ENCODE data around the gene CDH13.

The CDH13 gene

DNA sequence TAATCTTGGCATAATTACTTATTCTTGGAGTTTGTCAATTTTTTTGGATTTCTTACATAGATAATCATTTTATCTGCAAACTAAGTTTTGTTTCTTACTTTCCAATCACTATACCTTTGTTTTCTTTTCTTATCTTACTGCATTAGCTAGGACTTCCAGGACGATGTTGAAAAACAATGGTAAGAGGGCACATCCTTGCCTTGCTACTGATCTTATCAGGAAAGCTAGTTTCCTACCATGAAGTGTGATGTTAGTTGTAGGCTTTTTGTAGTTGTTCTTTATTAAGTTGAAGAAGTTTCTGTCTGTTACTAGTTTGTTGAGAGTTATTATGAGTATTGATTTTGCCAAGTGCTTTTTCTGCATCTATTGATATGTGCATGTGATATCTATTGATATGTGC, 31.0 kb downstream of the CDH13 start:
- Histone ChIP-seq H3K27me3 (ENCODE audit: control insufficient read depth, insufficient read depth, low read length) (no peaks in the 10 kb centered on the region), H3K9me3 (ENCODE audit: control insufficient read depth, low read length) (no peaks in the 10 kb centered on the region), H3K4me3 (ENCODE audit: low read length) (no peak overlapping the region), H3K36me3 (ENCODE audit: control insufficient read depth, insufficient read depth, low read length) (no peaks in the 10 kb centered on the region), H3K4me1 (ENCODE audit: control insufficient read depth, insufficient read depth, low read length) (peaks cover 10% of the 10 kb centered on the region), H3K9ac (ENCODE audit: low read length) (no peak overlapping the region)

GRCh38 chr16:82658796-82659195, 32.0 kb downstream of the CDH13 start:
- Histone ChIP-seq H3K36me3 (ENCODE audit: control insufficient read depth, insufficient read depth, low read length) (no peaks in the 10 kb centered on the region), H3K27me3 (ENCODE audit: control insufficient read depth, insufficient read depth, low read length) (no peaks in the 10 kb centered on the region), H3K4me3 (ENCODE audit: low read length) (no peak overlapping the region), H3K9me3 (ENCODE audit: control insufficient read depth, low read length) (no peaks in the 10 kb centered on the region), H3K9ac (ENCODE audit: low read length) (no peak overlapping the region), H3K4me1 (ENCODE audit: control insufficient read depth, insufficient read depth, low read length) (peaks cover 3% of the 10 kb centered on the region)

- no peaks in the 10 kb centered on the region for H3K27me3 ChIP-seq (ENCODE audit: control insufficient read depth, insufficient read depth, low read length)
- no peak overlapping the region for H3K9ac ChIP-seq (ENCODE audit: low read length)
- H3K36me3 ChIP-seq (ENCODE audit: control insufficient read depth, insufficient read depth, low read length), result no peaks in the 10 kb centered on the region
- H3K4me1 ChIP-seq (ENCODE audit: control insufficient read depth, insufficient read depth, low read length), result no peaks in the 10 kb centered on the region
- H3K9me3 ChIP-seq (ENCODE audit: control insufficient read depth, low read length), result no peaks in the 10 kb centered on the region
- H3K4me3 ChIP-seq (ENCODE audit: low read length), result no peak overlapping the region
Observed at GRCh38 chr16:82660075-82660645, 33.4 kb downstream of the CDH13 start.

- no peak overlapping the region for H3K4me3 ChIP-seq (ENCODE audit: low read length)
- no peaks in the 10 kb centered on the region for H3K4me1 ChIP-seq (ENCODE audit: control insufficient read depth, insufficient read depth, low read length)
- no peaks in the 10 kb centered on the region for H3K9me3 ChIP-seq (ENCODE audit: control insufficient read depth, low read length)
- H3K9ac ChIP-seq (ENCODE audit: low read length), result no peak overlapping the region
- H3K36me3 ChIP-seq (ENCODE audit: control insufficient read depth, insufficient read depth, low read length), result no peaks in the 10 kb centered on the region
- no peaks in the 10 kb centered on the region for H3K27me3 ChIP-seq (ENCODE audit: control insufficient read depth, insufficient read depth, low read length)
Observed at GRCh38 chr16:82660966-82661365, 34.2 kb downstream of the CDH13 start.

GRCh38 chr16:82664181-82664580, 37.4 kb downstream of the CDH13 start:
- Histone ChIP-seq H3K9ac (ENCODE audit: low read length) (no peak overlapping the region), H3K4me1 (ENCODE audit: control insufficient read depth, insufficient read depth, low read length) (no peaks in the 10 kb centered on the region), H3K4me3 (ENCODE audit: low read length) (no peak overlapping the region), H3K9me3 (ENCODE audit: control insufficient read depth, low read length) (no peaks in the 10 kb centered on the region), H3K27me3 (ENCODE audit: control insufficient read depth, insufficient read depth, low read length) (no peaks in the 10 kb centered on the region), H3K36me3 (ENCODE audit: control insufficient read depth, insufficient read depth, low read length) (no peaks in the 10 kb centered on the region)

DNA sequence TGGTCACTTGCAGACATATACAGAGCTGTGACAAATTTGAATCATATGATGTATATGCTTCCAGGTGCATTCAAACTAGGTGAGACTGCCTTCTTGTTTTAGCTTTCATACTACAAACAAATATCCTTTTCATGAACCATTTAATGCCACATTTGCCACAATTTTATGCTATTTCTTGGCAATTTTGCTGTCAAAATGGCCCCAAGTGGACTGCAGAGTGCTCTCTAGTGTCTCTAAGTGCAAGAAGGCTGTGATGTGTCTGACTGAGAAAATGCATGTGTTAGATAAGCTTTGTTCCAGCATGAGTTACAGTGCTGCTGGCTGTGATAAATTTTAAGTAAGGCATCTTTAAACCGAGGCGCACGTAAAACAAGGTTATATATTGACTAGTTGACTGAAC, 38.3 kb downstream of the CDH13 start:
- H3K27me3 ChIP-seq (ENCODE audit: control insufficient read depth, insufficient read depth, low read length), result no peaks in the 10 kb centered on the region
- H3K9me3 ChIP-seq (ENCODE audit: control insufficient read depth, low read length), result no peaks in the 10 kb centered on the region
- H3K36me3 ChIP-seq (ENCODE audit: control insufficient read depth, insufficient read depth, low read length), result no peaks in the 10 kb centered on the region
- H3K4me1 ChIP-seq (ENCODE audit: control insufficient read depth, insufficient read depth, low read length), result no peaks in the 10 kb centered on the region
- H3K9ac ChIP-seq (ENCODE audit: low read length), result no peak overlapping the region
- H3K4me3 ChIP-seq (ENCODE audit: low read length), result no peak overlapping the region

DNA sequence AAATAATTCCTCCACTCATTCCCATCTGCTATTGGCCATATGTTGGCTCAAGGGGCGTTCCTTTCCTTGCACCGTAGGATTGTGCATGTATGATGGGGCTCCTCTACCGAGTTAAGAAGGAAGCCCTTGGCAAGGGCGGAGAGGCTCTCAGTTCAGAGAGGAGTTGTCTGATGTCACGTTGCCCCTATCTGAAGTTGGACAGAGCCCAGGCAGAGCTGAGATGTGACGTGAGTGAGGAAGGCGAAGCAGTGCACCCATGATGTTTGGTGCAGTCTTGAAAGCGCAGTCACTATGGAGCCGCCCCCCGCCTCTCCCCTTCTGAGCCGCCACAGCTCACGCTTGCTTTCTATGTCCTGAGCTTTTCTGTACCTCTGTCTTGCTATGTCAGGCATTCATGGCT, 40.7 kb downstream of the CDH13 start:
- no peak overlapping the region for H3K9ac ChIP-seq (ENCODE audit: low read length)
- H3K9me3 ChIP-seq (ENCODE audit: control insufficient read depth, low read length), result no peaks in the 10 kb centered on the region
- H3K27me3 ChIP-seq (ENCODE audit: control insufficient read depth, insufficient read depth, low read length), result no peaks in the 10 kb centered on the region
- H3K36me3 ChIP-seq (ENCODE audit: control insufficient read depth, insufficient read depth, low read length), result no peaks in the 10 kb centered on the region
- H3K4me3 ChIP-seq (ENCODE audit: low read length), result no peak overlapping the region
- H3K4me1 ChIP-seq (ENCODE audit: control insufficient read depth, insufficient read depth, low read length), result no peaks in the 10 kb centered on the region

- no peaks in the 10 kb centered on the region for H3K9me3 ChIP-seq (ENCODE audit: control insufficient read depth, low read length)
- no peaks in the 10 kb centered on the region for H3K4me1 ChIP-seq (ENCODE audit: control insufficient read depth, insufficient read depth, low read length)
- no peak overlapping the region for H3K9ac ChIP-seq (ENCODE audit: low read length)
- H3K36me3 ChIP-seq (ENCODE audit: control insufficient read depth, insufficient read depth, low read length), result no peaks in the 10 kb centered on the region
- H3K27me3 ChIP-seq (ENCODE audit: control insufficient read depth, insufficient read depth, low read length), result no peaks in the 10 kb centered on the region
- no peak overlapping the region for H3K4me3 ChIP-seq (ENCODE audit: low read length)
Observed at GRCh38 chr16:82668094-82668493, 41.3 kb downstream of the CDH13 start.

GRCh38 chr16:82671741-82672140, 45.0 kb downstream of the CDH13 start:
- Histone ChIP-seq H3K4me3 (ENCODE audit: low read length) (no peak overlapping the region), H3K36me3 (ENCODE audit: control insufficient read depth, insufficient read depth, low read length) (no peaks in the 10 kb centered on the region), H3K4me1 (ENCODE audit: control insufficient read depth, insufficient read depth, low read length) (no peaks in the 10 kb centered on the region), H3K9me3 (ENCODE audit: control insufficient read depth, low read length) (no peaks in the 10 kb centered on the region), H3K9ac (ENCODE audit: low read length) (no peak overlapping the region), H3K27me3 (ENCODE audit: control insufficient read depth, insufficient read depth, low read length) (no peaks in the 10 kb centered on the region)

- H3K27me3 ChIP-seq (ENCODE audit: control insufficient read depth, insufficient read depth, low read length), result no peaks in the 10 kb centered on the region
- no peaks in the 10 kb centered on the region for H3K4me1 ChIP-seq (ENCODE audit: control insufficient read depth, insufficient read depth, low read length)
- H3K36me3 ChIP-seq (ENCODE audit: control insufficient read depth, insufficient read depth, low read length), result no peaks in the 10 kb centered on the region
- no peak overlapping the region for H3K9ac ChIP-seq (ENCODE audit: low read length)
- H3K4me3 ChIP-seq (ENCODE audit: low read length), result no peak overlapping the region
- no peaks in the 10 kb centered on the region for H3K9me3 ChIP-seq (ENCODE audit: control insufficient read depth, low read length)
Observed at GRCh38 chr16:82672676-82673075, 45.9 kb downstream of the CDH13 start.

DNA sequence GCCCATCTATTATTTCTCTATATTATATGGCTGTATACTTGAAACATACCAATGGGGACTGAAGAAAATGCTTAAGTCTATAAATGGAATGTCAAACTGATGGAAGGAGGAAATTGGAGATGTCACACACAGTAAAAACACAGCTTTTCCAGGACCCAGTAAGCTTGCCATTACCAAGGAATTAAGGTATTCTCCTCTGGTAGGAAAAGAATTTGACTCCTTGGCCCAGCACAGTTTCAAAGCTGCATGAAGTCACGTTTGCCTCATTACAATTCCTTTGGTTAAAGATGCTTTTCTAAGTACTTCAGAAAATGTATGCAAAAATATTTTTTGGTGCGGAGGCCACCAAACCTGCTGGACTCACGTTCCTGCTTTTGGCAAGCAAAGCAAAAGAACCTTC, 48.5 kb downstream of the CDH13 start:
- no peaks in the 10 kb centered on the region for H3K9me3 ChIP-seq (ENCODE audit: control insufficient read depth, low read length)
- H3K36me3 ChIP-seq (ENCODE audit: control insufficient read depth, insufficient read depth, low read length), result no peaks in the 10 kb centered on the region
- H3K9ac ChIP-seq (ENCODE audit: low read length), result no peak overlapping the region
- H3K27me3 ChIP-seq (ENCODE audit: control insufficient read depth, insufficient read depth, low read length), result no peaks in the 10 kb centered on the region
- no peak overlapping the region for H3K4me3 ChIP-seq (ENCODE audit: low read length)
- no peaks in the 10 kb centered on the region for H3K4me1 ChIP-seq (ENCODE audit: control insufficient read depth, insufficient read depth, low read length)

- H3K4me3 ChIP-seq (ENCODE audit: low read length), result no peak overlapping the region
- H3K4me1 ChIP-seq (ENCODE audit: control insufficient read depth, insufficient read depth, low read length), result no peaks in the 10 kb centered on the region
- H3K9ac ChIP-seq (ENCODE audit: low read length), result no peak overlapping the region
- H3K9me3 ChIP-seq (ENCODE audit: control insufficient read depth, low read length), result no peaks in the 10 kb centered on the region
- H3K36me3 ChIP-seq (ENCODE audit: control insufficient read depth, insufficient read depth, low read length), result no peaks in the 10 kb centered on the region
- no peaks in the 10 kb centered on the region for H3K27me3 ChIP-seq (ENCODE audit: control insufficient read depth, insufficient read depth, low read length)
Observed at GRCh38 chr16:82681592-82681991, 54.8 kb downstream of the CDH13 start.

- no peaks in the 10 kb centered on the region for H3K27me3 ChIP-seq (ENCODE audit: control insufficient read depth, insufficient read depth, low read length)
Observed at GRCh38 chr16:82682767-82683166, 56.0 kb downstream of the CDH13 start.

More at GRCh38 chr16:82682767-82683166, 56.0 kb downstream of the CDH13 start:
- H3K9me3 ChIP-seq (ENCODE audit: control insufficient read depth, low read length), result no peaks in the 10 kb centered on the region
- no peak overlapping the region for H3K9ac ChIP-seq (ENCODE audit: low read length)
- no peaks in the 10 kb centered on the region for H3K4me1 ChIP-seq (ENCODE audit: control insufficient read depth, insufficient read depth, low read length)
- no peaks in the 10 kb centered on the region for H3K36me3 ChIP-seq (ENCODE audit: control insufficient read depth, insufficient read depth, low read length)
- no peak overlapping the region for H3K4me3 ChIP-seq (ENCODE audit: low read length)

Data from mucosa of stomach (tissue), 1 donor.